WTC11 (cell line): ENCODE results near the gene CCZ1.
"Not testable (repeated sequence)": the region's sequence is repeated elsewhere in the genome, so short reads cannot be mapped to it uniquely, and the experiment has no call there.

Experiments
- ESRRA ChIP-seq: sonication (generic); formaldehyde crosslinking; IDR thresholded peaks from 2 replicates; pipeline ENCODE4 v1.8.1; 2022; ENCODE audit warnings: mild to moderate bottlenecking, missing genetic modification reagents, borderline replicate concordance
- FOXJ3 ChIP-seq: sonication (generic); formaldehyde crosslinking; IDR thresholded peaks from 2 replicates; pipeline ENCODE4 v1.9.0; 2021; ENCODE audit warnings: missing genetic modification reagents, mild to moderate bottlenecking, borderline replicate concordance
- NR2C2 ChIP-seq: sonication (generic); formaldehyde crosslinking; IDR thresholded peaks from 2 replicates; pipeline ENCODE4 v1.8.0; 2022; ENCODE audit warnings: mild to moderate bottlenecking, missing genetic modification reagents
- SMAD3 ChIP-seq: sonication (generic); formaldehyde crosslinking; IDR thresholded peaks from 2 replicates; pipeline ENCODE4 v1.8.0; 2022; ENCODE audit warnings: missing genetic modification reagents, mild to moderate bottlenecking, borderline replicate concordance
- SP1 ChIP-seq: sonication (generic); formaldehyde crosslinking; conservative IDR thresholded peaks from 2 replicates; pipeline ENCODE4 v1.8.1; 2022; ENCODE audit warnings: missing genetic modification reagents
- TF ChIP-seq, protein P1 (sequence below): sonication (generic); formaldehyde crosslinking; IDR thresholded peaks from 2 replicates; pipeline ENCODE4 v1.8.1; 2023; ENCODE audit warnings: mild to moderate bottlenecking, missing genetic modification reagents, borderline replicate concordance
- TF ChIP-seq, protein P2 (sequence below): fragments of 200-600 bp; IDR thresholded peaks from 2 replicates; pipeline ENCODE4 v1.8.0; 2022; ENCODE audit warnings: antibody characterized with exemption
- TF ChIP-seq, protein P3 (sequence below): sonication (generic); formaldehyde crosslinking; IDR thresholded peaks from 2 replicates; pipeline ENCODE4 v1.8.1; 2023; ENCODE audit warnings: mild to moderate bottlenecking, moderate library complexity, missing genetic modification reagents
- TF ChIP-seq, protein P4 (sequence below): sonication (generic); formaldehyde crosslinking; IDR thresholded peaks from 2 replicates; pipeline ENCODE4 v1.8.1; 2022; ENCODE audit warnings: missing genetic modification reagents, borderline replicate concordance
- TF ChIP-seq, protein P5 (sequence below): sonication (generic); formaldehyde crosslinking; IDR thresholded peaks from 2 replicates; pipeline ENCODE4 v1.8.1; 2022; ENCODE audit warnings: low read depth, mild to moderate bottlenecking, moderate library complexity, missing genetic modification reagents, borderline replicate concordance

DNA sequence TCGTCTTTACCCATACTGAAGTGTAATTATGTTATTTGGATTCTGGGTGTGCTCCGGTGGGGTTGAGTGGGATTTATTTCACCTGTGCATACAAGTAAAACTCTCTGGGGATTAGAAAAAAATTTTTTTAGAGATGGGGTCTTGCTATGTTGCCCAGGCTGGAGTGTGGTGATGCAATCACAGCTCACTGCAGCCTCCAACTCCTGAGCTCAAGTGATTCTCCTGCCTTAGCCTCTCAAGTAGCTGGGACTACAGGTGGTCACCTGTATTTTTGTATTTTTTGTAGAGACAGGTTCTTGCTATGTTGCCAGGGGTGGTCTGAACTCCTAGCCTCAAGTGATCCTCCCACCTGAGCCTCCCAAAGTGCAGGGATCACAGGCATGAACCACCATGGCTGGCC, 8.3 kb upstream of the CCZ1 start:
- not testable (repeated sequence) for TF ChIP-seq NR2C2, SP1, FOXJ3, ESRRA, SMAD3 (CRISPR knock-in tag)
- TF ChIP-seq, protein P1, sequence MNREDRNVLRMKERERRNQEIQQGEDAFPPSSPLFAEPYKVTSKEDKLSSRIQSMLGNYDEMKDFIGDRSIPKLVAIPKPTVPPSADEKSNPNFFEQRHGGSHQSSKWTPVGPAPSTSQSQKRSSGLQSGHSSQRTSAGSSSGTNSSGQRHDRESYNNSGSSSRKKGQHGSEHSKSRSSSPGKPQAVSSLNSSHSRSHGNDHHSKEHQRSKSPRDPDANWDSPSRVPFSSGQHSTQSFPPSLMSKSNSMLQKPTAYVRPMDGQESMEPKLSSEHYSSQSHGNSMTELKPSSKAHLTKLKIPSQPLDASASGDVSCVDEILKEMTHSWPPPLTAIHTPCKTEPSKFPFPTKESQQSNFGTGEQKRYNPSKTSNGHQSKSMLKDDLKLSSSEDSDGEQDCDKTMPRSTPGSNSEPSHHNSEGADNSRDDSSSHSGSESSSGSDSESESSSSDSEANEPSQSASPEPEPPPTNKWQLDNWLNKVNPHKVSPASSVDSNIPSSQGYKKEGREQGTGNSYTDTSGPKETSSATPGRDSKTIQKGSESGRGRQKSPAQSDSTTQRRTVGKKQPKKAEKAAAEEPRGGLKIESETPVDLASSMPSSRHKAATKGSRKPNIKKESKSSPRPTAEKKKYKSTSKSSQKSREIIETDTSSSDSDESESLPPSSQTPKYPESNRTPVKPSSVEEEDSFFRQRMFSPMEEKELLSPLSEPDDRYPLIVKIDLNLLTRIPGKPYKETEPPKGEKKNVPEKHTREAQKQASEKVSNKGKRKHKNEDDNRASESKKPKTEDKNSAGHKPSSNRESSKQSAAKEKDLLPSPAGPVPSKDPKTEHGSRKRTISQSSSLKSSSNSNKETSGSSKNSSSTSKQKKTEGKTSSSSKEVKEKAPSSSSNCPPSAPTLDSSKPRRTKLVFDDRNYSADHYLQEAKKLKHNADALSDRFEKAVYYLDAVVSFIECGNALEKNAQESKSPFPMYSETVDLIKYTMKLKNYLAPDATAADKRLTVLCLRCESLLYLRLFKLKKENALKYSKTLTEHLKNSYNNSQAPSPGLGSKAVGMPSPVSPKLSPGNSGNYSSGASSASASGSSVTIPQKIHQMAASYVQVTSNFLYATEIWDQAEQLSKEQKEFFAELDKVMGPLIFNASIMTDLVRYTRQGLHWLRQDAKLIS = not testable (repeated sequence)
- TF ChIP-seq, protein P2, sequence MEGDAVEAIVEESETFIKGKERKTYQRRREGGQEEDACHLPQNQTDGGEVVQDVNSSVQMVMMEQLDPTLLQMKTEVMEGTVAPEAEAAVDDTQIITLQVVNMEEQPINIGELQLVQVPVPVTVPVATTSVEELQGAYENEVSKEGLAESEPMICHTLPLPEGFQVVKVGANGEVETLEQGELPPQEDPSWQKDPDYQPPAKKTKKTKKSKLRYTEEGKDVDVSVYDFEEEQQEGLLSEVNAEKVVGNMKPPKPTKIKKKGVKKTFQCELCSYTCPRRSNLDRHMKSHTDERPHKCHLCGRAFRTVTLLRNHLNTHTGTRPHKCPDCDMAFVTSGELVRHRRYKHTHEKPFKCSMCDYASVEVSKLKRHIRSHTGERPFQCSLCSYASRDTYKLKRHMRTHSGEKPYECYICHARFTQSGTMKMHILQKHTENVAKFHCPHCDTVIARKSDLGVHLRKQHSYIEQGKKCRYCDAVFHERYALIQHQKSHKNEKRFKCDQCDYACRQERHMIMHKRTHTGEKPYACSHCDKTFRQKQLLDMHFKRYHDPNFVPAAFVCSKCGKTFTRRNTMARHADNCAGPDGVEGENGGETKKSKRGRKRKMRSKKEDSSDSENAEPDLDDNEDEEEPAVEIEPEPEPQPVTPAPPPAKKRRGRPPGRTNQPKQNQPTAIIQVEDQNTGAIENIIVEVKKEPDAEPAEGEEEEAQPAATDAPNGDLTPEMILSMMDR = not testable (repeated sequence)
- TF ChIP-seq, protein P3, sequence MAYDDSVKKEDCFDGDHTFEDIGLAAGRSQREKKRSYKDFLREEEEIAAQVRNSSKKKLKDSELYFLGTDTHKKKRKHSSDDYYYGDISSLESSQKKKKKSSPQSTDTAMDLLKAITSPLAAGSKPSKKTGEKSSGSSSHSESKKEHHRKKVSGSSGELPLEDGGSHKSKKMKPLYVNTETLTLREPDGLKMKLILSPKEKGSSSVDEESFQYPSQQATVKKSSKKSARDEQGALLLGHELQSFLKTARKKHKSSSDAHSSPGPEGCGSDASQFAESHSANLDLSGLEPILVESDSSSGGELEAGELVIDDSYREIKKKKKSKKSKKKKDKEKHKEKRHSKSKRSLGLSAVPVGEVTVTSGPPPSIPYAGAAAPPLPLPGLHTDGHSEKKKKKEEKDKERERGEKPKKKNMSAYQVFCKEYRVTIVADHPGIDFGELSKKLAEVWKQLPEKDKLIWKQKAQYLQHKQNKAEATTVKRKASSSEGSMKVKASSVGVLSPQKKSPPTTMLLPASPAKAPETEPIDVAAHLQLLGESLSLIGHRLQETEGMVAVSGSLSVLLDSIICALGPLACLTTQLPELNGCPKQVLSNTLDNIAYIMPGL (CRISPR knock-in tag) = not testable (repeated sequence)
- TF ChIP-seq, protein P4, sequence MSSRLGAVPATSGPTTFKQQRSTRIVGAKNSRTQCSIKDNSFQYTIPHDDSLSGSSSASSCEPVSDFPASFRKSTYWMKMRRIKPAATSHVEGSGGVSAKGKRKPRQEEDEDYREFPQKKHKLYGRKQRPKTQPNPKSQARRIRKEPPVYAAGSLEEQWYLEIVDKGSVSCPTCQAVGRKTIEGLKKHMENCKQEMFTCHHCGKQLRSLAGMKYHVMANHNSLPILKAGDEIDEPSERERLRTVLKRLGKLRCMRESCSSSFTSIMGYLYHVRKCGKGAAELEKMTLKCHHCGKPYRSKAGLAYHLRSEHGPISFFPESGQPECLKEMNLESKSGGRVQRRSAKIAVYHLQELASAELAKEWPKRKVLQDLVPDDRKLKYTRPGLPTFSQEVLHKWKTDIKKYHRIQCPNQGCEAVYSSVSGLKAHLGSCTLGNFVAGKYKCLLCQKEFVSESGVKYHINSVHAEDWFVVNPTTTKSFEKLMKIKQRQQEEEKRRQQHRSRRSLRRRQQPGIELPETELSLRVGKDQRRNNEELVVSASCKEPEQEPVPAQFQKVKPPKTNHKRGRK (CRISPR knock-in tag) = not testable (repeated sequence)
- TF ChIP-seq, protein P5, sequence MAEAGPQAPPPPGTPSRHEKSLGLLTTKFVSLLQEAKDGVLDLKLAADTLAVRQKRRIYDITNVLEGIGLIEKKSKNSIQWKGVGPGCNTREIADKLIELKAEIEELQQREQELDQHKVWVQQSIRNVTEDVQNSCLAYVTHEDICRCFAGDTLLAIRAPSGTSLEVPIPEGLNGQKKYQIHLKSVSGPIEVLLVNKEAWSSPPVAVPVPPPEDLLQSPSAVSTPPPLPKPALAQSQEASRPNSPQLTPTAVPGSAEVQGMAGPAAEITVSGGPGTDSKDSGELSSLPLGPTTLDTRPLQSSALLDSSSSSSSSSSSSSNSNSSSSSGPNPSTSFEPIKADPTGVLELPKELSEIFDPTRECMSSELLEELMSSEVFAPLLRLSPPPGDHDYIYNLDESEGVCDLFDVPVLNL (CRISPR knock-in tag) = not testable (repeated sequence)
